ENCODE measurements around the gene TFF1.
"Not testable (repeated sequence)": the region's sequence is repeated elsewhere in the genome, so short reads cannot be mapped to it uniquely, and the experiment has no call there.

Gene TFF1

GRCh38 chr21:42366292-42367010, at the start of gene TFF1:
Gene TFF1 (minus strand): TSS chr21:42366535. CDS start chr21:42366495, 40 bp downstream.
- no peak for DNase-seq (ENCODE audit: low read depth)

GRCh38 chr21:42414928-42415769, 48.8 kb upstream of the TFF1 start:
- DNase-seq (ENCODE audit: low read depth): peak; percentile 93

GRCh38 chr21:42414553-42414927, 48.2 kb upstream of the TFF1 start:
- DNase-seq (ENCODE audit: low read depth): no peak

- no peak for DNase-seq (ENCODE audit: low read depth)
Observed at GRCh38 chr21:42414066-42414465, 47.7 kb upstream of the TFF1 start.

GRCh38 chr21:42413500-42413899, 47.2 kb upstream of the TFF1 start:
- DNase-seq (ENCODE audit: low read depth): no peak

GRCh38 chr21:42413093-42413492, 46.8 kb upstream of the TFF1 start:
- DNase-seq (ENCODE audit: low read depth): no peak

GRCh38 chr21:42412636-42412933, 46.2 kb upstream of the TFF1 start:
- no peak for DNase-seq (ENCODE audit: low read depth)

GRCh38 chr21:42411891-42412635, 45.7 kb upstream of the TFF1 start:
- DNase-seq (ENCODE audit: low read depth): no peak

- no peak for DNase-seq (ENCODE audit: low read depth)
Observed at GRCh38 chr21:42411197-42411869, 45.0 kb upstream of the TFF1 start.

- DNase-seq (ENCODE audit: low read depth): no peak
Observed at GRCh38 chr21:42409366-42409765, 43.0 kb upstream of the TFF1 start.

GRCh38 chr21:42408718-42409117, 42.4 kb upstream of the TFF1 start:
- DNase-seq (ENCODE audit: low read depth): not testable (repeated sequence)

GRCh38 chr21:42407476-42407875, 41.1 kb upstream of the TFF1 start:
- DNase-seq (ENCODE audit: low read depth): no peak

GRCh38 chr21:42406866-42407265, 40.5 kb upstream of the TFF1 start:
- DNase-seq (ENCODE audit: low read depth): no peak

GRCh38 chr21:42406201-42406621, 39.9 kb upstream of the TFF1 start:
- DNase-seq (ENCODE audit: low read depth): no peak

GRCh38 chr21:42405064-42406013, 39.0 kb upstream of the TFF1 start:
- no peak for DNase-seq (ENCODE audit: low read depth)

- no peak for DNase-seq (ENCODE audit: low read depth)
Observed at GRCh38 chr21:42404539-42404938, 38.2 kb upstream of the TFF1 start.

- DNase-seq (ENCODE audit: low read depth): no peak
Observed at GRCh38 chr21:42403611-42404231, 37.4 kb upstream of the TFF1 start, which contains the start of gene UBASH3A. Gene UBASH3A (plus strand): TSS chr21:42403902. CDS start chr21:42403946, 44 bp downstream.

GRCh38 chr21:42401820-42402251, 35.5 kb upstream of the TFF1 start:
- no peak for DNase-seq (ENCODE audit: low read depth)

GRCh38 chr21:42401154-42401553, 34.8 kb upstream of the TFF1 start:
- no peak for DNase-seq (ENCODE audit: low read depth)

- DNase-seq (ENCODE audit: low read depth): no peak
Observed at GRCh38 chr21:42400525-42400924, 34.2 kb upstream of the TFF1 start.

Data from activated T-cell treated with anti-CD3 and anti-CD28 coated beads for 24 hours (primary cell).